Measurements from ENCODE around the gene PACSIN3.

DNA sequence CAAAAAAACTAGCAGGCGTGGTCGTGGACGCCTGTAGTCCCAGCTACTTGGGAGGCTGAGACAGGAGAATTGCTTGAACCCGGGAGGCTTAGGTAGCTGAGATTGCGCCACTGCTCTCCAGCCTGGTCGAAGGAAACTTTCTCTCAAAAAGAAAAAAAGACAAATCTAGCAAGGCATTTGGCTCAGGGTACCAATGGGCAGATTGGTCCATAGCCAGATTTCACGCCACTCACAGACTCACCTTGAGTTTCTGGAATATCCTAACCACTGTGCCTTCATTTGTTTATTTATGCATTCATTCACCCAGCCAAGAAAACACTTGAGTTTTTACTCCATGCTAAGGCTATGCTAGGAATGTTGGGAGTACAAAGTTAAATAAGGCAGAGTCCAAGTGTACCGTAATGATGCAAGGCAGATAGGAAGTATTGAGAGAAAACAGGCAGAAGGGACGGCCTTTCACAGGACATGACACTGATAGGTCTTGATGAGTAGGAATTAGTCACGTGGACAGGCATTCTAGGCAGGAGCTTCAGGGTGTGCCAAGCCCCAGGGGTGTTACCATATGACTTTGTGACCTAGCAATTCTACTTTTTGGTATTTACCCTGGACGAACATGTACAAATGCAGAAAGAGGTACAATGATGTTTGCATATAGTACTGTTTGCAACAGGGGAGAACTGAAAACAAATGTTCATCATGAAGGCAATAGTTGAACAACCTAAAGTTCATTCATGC, 3.0 kb upstream of the PACSIN3 start:
- TF ChIP-seq, protein P1, sequence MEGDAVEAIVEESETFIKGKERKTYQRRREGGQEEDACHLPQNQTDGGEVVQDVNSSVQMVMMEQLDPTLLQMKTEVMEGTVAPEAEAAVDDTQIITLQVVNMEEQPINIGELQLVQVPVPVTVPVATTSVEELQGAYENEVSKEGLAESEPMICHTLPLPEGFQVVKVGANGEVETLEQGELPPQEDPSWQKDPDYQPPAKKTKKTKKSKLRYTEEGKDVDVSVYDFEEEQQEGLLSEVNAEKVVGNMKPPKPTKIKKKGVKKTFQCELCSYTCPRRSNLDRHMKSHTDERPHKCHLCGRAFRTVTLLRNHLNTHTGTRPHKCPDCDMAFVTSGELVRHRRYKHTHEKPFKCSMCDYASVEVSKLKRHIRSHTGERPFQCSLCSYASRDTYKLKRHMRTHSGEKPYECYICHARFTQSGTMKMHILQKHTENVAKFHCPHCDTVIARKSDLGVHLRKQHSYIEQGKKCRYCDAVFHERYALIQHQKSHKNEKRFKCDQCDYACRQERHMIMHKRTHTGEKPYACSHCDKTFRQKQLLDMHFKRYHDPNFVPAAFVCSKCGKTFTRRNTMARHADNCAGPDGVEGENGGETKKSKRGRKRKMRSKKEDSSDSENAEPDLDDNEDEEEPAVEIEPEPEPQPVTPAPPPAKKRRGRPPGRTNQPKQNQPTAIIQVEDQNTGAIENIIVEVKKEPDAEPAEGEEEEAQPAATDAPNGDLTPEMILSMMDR (conservative IDR thresholded peaks at IDR 0.05 in 1 of 2, IDR thresholded peaks at IDR 0.05 in 1 of 2; ENCODE audit: low read depth in 1 of 2, low read length in 2 of 2), result no peak
- TF ChIP-seq EZH2 (IDR thresholded peaks at IDR 0.05; ENCODE audit: low read length, missing control alignments), result no peak
